K562 (cell line): ENCODE measurements around the gene MYOZ1. TPM values are rescaled to one million over a fixed set of nuclear protein-coding genes. Genes with fewer than 3 reads are reported as not detected.

Experiments
- ATAC-seq: fragments of 200-7000 bp; cut with Tn5 transposase; 3 replicates; pipeline ENCODE4 v1.9.1; 2020; ENCODE audit warnings: moderate library complexity
- BruUV-seq: library from RNA; stranded (reverse); fragments of 400-500 nt; replicated peaks from 2 replicates; lab custom pipeline; 2021; lab: Mats Ljungman, UMichigan
- CTCF ChIA-PET: fragments of 300-600 bp; formaldehyde crosslinking; extraction: SDS; loops from one replicate; lab custom pipeline; 2021; ENCODE audit warnings: low intra/inter-chr PET ratio; lab: Yijun Ruan, JAX
- POLR2A ChIA-PET: fragments of 300-600, 350-650 bp; sonication (Branson Sonifier 250); formaldehyde crosslinking; extraction: SDS; loops from one replicate; lab custom pipeline; 2021; ENCODE audit warnings: antibody characterized with exemption, inconsistent platforms; lab: Yijun Ruan, JAX
- DNase-seq, 4 experiments: peaks; one replicate each; pipeline versions ENCODE4 v3.0.0 to v3.0.0-alpha.2; 2011 to 2018; ENCODE audit warnings: low spot score in 3 of 4, mixed read lengths in 3 of 4; ENCODE audit errors: extremely low read depth in 1 of 4
- FAIRE-seq: peaks from 2 replicates; lab custom pipeline; 2011; peaks lifted over from hg19 to GRCh38; lab: Jason Lieb, UNC
- H2AFZ ChIP-seq: 2 replicates; pipeline ENCODE4 v1.6.0; 2011; ENCODE audit warnings: low read depth, low read length, control low read depth, inconsistent platforms
- H3K27ac ChIP-seq: fragments of 200-600 bp; 3 replicates; pipeline ENCODE4 v1.8.0; 2011; ENCODE audit warnings: low read depth, mild to moderate bottlenecking, control low read depth, inconsistent platforms, low read length, moderate library complexity, mixed read lengths; ENCODE audit errors: extremely low read depth
- H3K27me3 ChIP-seq, 2 experiments: fragments of 300-600 bp in 1 of 2; 2 replicates in 1 of 2; 3 replicates in 1 of 2; pipeline versions ENCODE4 v1.6.0 to v1.8.0; 2011; ENCODE audit warnings: inconsistent platforms in 2 of 2, low read length in 2 of 2, mild to moderate bottlenecking in 1 of 2, mixed read lengths in 1 of 2, moderate library complexity in 1 of 2; ENCODE audit not compliant: control insufficient read depth in 2 of 2, insufficient read depth in 2 of 2
- H3K36me3 ChIP-seq: fragments of 300-600 bp; 3 replicates; pipeline ENCODE4 v1.8.0; 2011; ENCODE audit warnings: mild to moderate bottlenecking, low read length, inconsistent platforms; ENCODE audit not compliant: control insufficient read depth, insufficient read depth
- H3K4me1 ChIP-seq, 2 experiments: fragments of 200-600 bp in 1 of 2; replicated peaks in 1 of 2; 2 replicates in 1 of 2; 3 replicates in 1 of 2; pipeline versions ENCODE4 v1.5.1 to v1.8.0; 2011; ENCODE audit warnings: inconsistent platforms in 2 of 2, low read length in 2 of 2, mild to moderate bottlenecking in 1 of 2, mixed read lengths in 1 of 2, moderate library complexity in 1 of 2; ENCODE audit not compliant: control insufficient read depth in 2 of 2, insufficient read depth in 2 of 2
- H3K4me2 ChIP-seq: 2 replicates; pipeline ENCODE4 v1.6.1; 2011; ENCODE audit warnings: low read length, control low read depth, inconsistent platforms, mixed read lengths; ENCODE audit not compliant: insufficient read depth
- H3K4me3 ChIP-seq: fragments of 200-600 bp; sonication (generic), shearing (Covaris generic); 2 replicates; pipeline ENCODE4 v1.5.1; 2016; ENCODE audit warnings: control low read depth, inconsistent platforms
- H3K79me2 ChIP-seq: fragments of 200-600 bp; 3 replicates; pipeline ENCODE4 v1.8.0; 2011; ENCODE audit warnings: low read length, inconsistent platforms; ENCODE audit not compliant: control insufficient read depth, insufficient read depth
- H3K9ac ChIP-seq, 2 experiments: 2 replicates each; pipeline versions ENCODE4 v1.6.0 to v1.6.1; 2011; ENCODE audit warnings: low read depth in 2 of 2, low read length in 2 of 2, control low read depth in 1 of 2, inconsistent platforms in 1 of 2, mild to moderate bottlenecking in 1 of 2, mixed read lengths in 1 of 2; ENCODE audit not compliant: insufficient read depth in 1 of 2
- H3K9me1 ChIP-seq: one replicate; pipeline ENCODE4 v1.6.0; 2011; ENCODE audit warnings: inconsistent platforms, mild to moderate bottlenecking, low read length, moderate library complexity; ENCODE audit not compliant: control insufficient read depth, insufficient read depth
- H3K9me3 ChIP-seq: replicated peaks from 2 replicates; pipeline ENCODE4 v1.5.1; 2011; ENCODE audit warnings: low read depth, low read length, inconsistent platforms; ENCODE audit not compliant: control insufficient read depth, insufficient read depth
- H4K20me1 ChIP-seq: replicated peaks from 2 replicates; pipeline ENCODE4 v1.6.1; 2011; ENCODE audit warnings: low read length, inconsistent platforms, mixed read lengths; ENCODE audit not compliant: control insufficient read depth, insufficient read depth
- ADNP ChIP-seq: fragments of 200-800 bp; sonication (Bioruptor generic); IDR thresholded peaks from 2 replicates; pipeline ENCODE4 v1.6.1; 2016; ENCODE audit warnings: missing genetic modification characterization, missing compliant biosample characterization
- CXXC5 ChIP-seq: fragments of 250-450 bp; sonication (Bioruptor Pico); IDR thresholded peaks from 2 replicates; pipeline ENCODE4 v1.8.0; 2022; ENCODE audit warnings: inconsistent platforms, mild to moderate bottlenecking, moderate library complexity
- GATAD2A ChIP-seq: fragments of 450-650 bp; IDR thresholded peaks from 2 replicates; pipeline ENCODE4 v1.6.1; 2017
- KAT8 ChIP-seq: fragments of 450-650 bp; IDR thresholded peaks from 2 replicates; pipeline ENCODE4 v1.6.1; 2016; ENCODE audit warnings: low read depth, mild to moderate bottlenecking
- MTA2 ChIP-seq: fragments of 450-650 bp; IDR thresholded peaks from 2 replicates; pipeline ENCODE4 v1.6.1; 2016; ENCODE audit warnings: low read depth
- MYNN ChIP-seq, 2 experiments: sonication (generic); formaldehyde crosslinking in 1 of 2; IDR thresholded peaks; 2 replicates each; pipeline versions ENCODE4 v1.5.0 to v1.6.1; 2016 to 2020; ENCODE audit warnings: antibody characterized with exemption in 1 of 2, missing genetic modification reagents in 1 of 2
- PHF21A ChIP-seq: fragments of 450-650 bp; IDR thresholded peaks from 2 replicates; pipeline ENCODE4 v1.6.1; 2017; ENCODE audit warnings: low read depth, borderline replicate concordance
- POLR2A ChIP-seq: fragments of 450-650 bp; conservative IDR thresholded peaks from 2 replicates; pipeline ENCODE4 v1.6.1; 2016
- RB1 ChIP-seq: fragments of 450-650 bp; IDR thresholded peaks from 2 replicates; pipeline ENCODE4 v1.6.1; 2017; ENCODE audit warnings: low read depth, mild to moderate bottlenecking
- SAP30 ChIP-seq: fragments of 200-600 bp; sonication (generic); IDR thresholded peaks from 2 replicates; pipeline ENCODE4 v1.6.1; 2012; ENCODE audit warnings: borderline replicate concordance, low read depth, mild to moderate bottlenecking, moderate library complexity, low read length, control low read depth, inconsistent platforms; ENCODE audit not compliant: insufficient read depth, poor library complexity, severe bottlenecking
- SETDB1 ChIP-seq: IDR thresholded peaks from one replicate; pipeline ENCODE4 v1.6.1; 2012; ENCODE audit warnings: low read length, control low read depth, inconsistent platforms
- SLC30A9 ChIP-seq: fragments of 250-450 bp; sonication (Bioruptor Pico); IDR thresholded peaks from 2 replicates; pipeline ENCODE4 v1.8.0; 2022; ENCODE audit warnings: mild to moderate bottlenecking, moderate library complexity
- SMARCA4 ChIP-seq: fragments of 450-650 bp; IDR thresholded peaks from 2 replicates; pipeline ENCODE4 v1.6.1; 2016
- SREBF2 ChIP-seq: sonication (generic); formaldehyde crosslinking; IDR thresholded peaks from 2 replicates; pipeline ENCODE4 v1.4.0; 2020; ENCODE audit warnings: mild to moderate bottlenecking, missing genetic modification reagents
- ZNF174 ChIP-seq: fragments of 250-450 bp; sonication (Bioruptor Pico); IDR thresholded peaks from 2 replicates; pipeline ENCODE4 v1.4.0; 2020; ENCODE audit warnings: mild to moderate bottlenecking
- ZNF24 ChIP-seq: fragments of 450-650 bp; IDR thresholded peaks from 2 replicates; pipeline ENCODE4 v1.6.1; 2016
- ZNF274 ChIP-seq: IDR thresholded peaks from 2 replicates; pipeline ENCODE4 v1.6.1; 2011; ENCODE audit warnings: low read depth, mild to moderate bottlenecking, low read length, moderate library complexity, borderline replicate concordance
- ZNF551 ChIP-seq: fragments of 250-450 bp; sonication (Bioruptor Pico); IDR thresholded peaks from 2 replicates; pipeline ENCODE4 v1.5.0; 2021; ENCODE audit warnings: mild to moderate bottlenecking, moderate library complexity
- WGBS: fragments of 100-300 bp; shearing (Covaris generic); methylation state at CpG from one replicate; pipeline ENCODE4 v1.1.6; 2016; ENCODE audit warnings: low coverage, mixed read lengths; ENCODE audit not compliant: insufficient coverage; ENCODE audit errors: missing lambda C conversion rate; 5-methylcytosine and 5-hydroxymethylcytosine counted together
- in situ Hi-C: fragments of 300-500 bp; cut with MboI; formaldehyde crosslinking; loops from 4 replicates; pipeline ENCODE4 v1.15.0; 2018; ENCODE audit warnings: inconsistent platforms, mixed read lengths
- intact Hi-C: fragments of 100-400 bp; cut with micrococcal nuclease; formaldehyde crosslinking; loops from 2 replicates; pipeline ENCODE4 v1.14.2; 2022
- polyA plus RNA-seq, 8 experiments: library from polyadenylated mRNA; depleted of rRNA in 4 of 8; stranded (reverse) in 5 of 8; unstranded in 3 of 8; fragments of >200 nt; fragmentation: Nextera tagmentation in 2 of 8; fragmentation: Illumina TruSeq in 1 of 8; extraction: Ambion mirVana in 2 of 8; extraction: Trizol in 1 of 8; gene quantifications; 2 replicates each; pipeline versions ENCODE4 v1.2.1 to v1.2.3, GENCODE V29; 2011 to 2014; ENCODE audit warnings: inconsistent platforms in 1 of 8, missing spikeins in 1 of 8
- total RNA-seq, 7 experiments: library from RNA; depleted of rRNA in 6 of 7; stranded (reverse); fragments of >200 nt in 6 of 7; fragmentation: Illumina TruSeq in 2 of 7; extraction: Trizol in 2 of 7; gene quantifications; 2 replicates each; pipeline versions ENCODE4 v1.2.1 to v1.2.3, GENCODE V29; 2011 to 2021; ENCODE audit warnings: low replicate concordance in 1 of 7
- TF ChIP-seq, protein P1 (sequence below): fragments of 250-450 bp; sonication (Bioruptor Pico); IDR thresholded peaks from 2 replicates; pipeline ENCODE4 v1.4.0; 2020; ENCODE audit warnings: mild to moderate bottlenecking, moderate library complexity
- TF ChIP-seq, protein P2 (sequence below): fragments of 250-450 bp; sonication (Bioruptor Pico); IDR thresholded peaks from 2 replicates; pipeline ENCODE4 v1.5.0; 2021; ENCODE audit warnings: mild to moderate bottlenecking, borderline replicate concordance
- TF ChIP-seq, protein P3 (sequence below): sonication (generic); formaldehyde crosslinking; IDR thresholded peaks from 2 replicates; pipeline ENCODE4 v1.8.1; 2022; ENCODE audit warnings: missing genetic modification reagents

Gene MYOZ1
- total and polyA plus RNA-seq, 9 of the 15 experiments (the other 6 are each of a cell fraction or from before 2014, with no cell fraction given), result 0.03 to 0.18 (median 0.07) TPM; not detected in 5

DNA sequence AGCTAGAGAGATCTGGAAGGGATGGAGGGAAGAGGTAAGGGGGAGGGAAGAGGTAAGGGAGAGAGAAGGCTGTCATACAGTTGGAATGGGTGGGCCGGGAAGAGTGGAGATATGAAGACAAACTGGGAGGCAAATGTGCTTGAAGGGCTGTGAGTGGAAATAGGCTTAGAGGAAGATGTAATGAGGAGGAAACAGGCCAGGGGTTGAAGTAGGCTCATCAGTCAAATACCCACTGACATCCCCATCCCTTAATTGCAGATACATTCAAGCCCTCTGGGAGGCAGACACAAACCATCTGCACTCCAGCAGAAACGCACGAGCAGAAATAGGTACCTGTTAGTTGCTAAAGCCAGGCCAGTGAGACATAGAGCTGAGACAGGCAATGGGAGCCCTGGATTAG is 12.4 kb upstream of the MYOZ1 start:
- in situ Hi-C loops (loop anchor here (10.0 kb wide), 1 partner anchor 121 kb away; a partner anchor contains a TSS), intact Hi-C loops (loop anchor here (1.0 to 5.0 kb wide), 3 partner anchors 89 to 225 kb away; partner anchors contain the start of gene SEC24C)
- WGBS, result 16% methylated on average over 3 of the region's 3 CpGs
- H4K20me1 ChIP-seq, result no peaks in the 10 kb centered on the region
- no peaks in the 10 kb centered on the region for H3K27me3 ChIP-seq
- peak overlapping the region; percentile 58; the same call in 1 of the 2 replicates for H2AFZ ChIP-seq
- no peak overlapping the region for H3K27ac ChIP-seq
- DNase-seq (peak in 3 of 4 experiments; percentile 17 to 81 (median 79)), FAIRE-seq (peak; percentile 90), ATAC-seq (peak; percentile 85)
- no peak overlapping the region for H3K4me3 ChIP-seq
- H3K79me2 ChIP-seq, result no peaks in the 10 kb centered on the region
- no peaks in the 10 kb centered on the region for H3K9me1 ChIP-seq
- ChIA-PET CTCF (interaction anchor here (0.5 to 0.7 kb wide), 3 partner anchors 179 to 616 kb away, joined by 3 to 4 read pairs (median 4); no protein-coding TSS in a partner anchor), POLR2A (interaction anchor here (0.6 to 1.1 kb wide), 7 partner anchors 25 to 422 kb away, joined by 3 to 4 read pairs (median 3); partner anchors contain the start of gene DNAJC9)
- no peaks in the 10 kb centered on the region for H3K9me3 ChIP-seq
- no peaks in the 10 kb centered on the region for H3K36me3 ChIP-seq
- BruUV-seq, result no TSS peak
- H3K4me1 ChIP-seq, result peaks cover 26 to 52% of the 10 kb centered on the region in 2 experiments
- no peak overlapping the region for H3K4me2 ChIP-seq
- no peak overlapping the region for H3K9ac ChIP-seq
- peak; percentile 75; the same call in 1 of the 2 replicates for TF ChIP-seq RB1
- TF ChIP-seq SETDB1, result no peak
- no peak for TF ChIP-seq GATAD2A
- TF ChIP-seq MTA2, result no peak
- TF ChIP-seq ZNF551 (CRISPR knock-in tag), result no peak
- no peak for TF ChIP-seq ZNF274
- no peak for TF ChIP-seq SREBF2 (CRISPR knock-in tag)
- TF ChIP-seq SMARCA4, result no peak
- TF ChIP-seq, protein P1, sequence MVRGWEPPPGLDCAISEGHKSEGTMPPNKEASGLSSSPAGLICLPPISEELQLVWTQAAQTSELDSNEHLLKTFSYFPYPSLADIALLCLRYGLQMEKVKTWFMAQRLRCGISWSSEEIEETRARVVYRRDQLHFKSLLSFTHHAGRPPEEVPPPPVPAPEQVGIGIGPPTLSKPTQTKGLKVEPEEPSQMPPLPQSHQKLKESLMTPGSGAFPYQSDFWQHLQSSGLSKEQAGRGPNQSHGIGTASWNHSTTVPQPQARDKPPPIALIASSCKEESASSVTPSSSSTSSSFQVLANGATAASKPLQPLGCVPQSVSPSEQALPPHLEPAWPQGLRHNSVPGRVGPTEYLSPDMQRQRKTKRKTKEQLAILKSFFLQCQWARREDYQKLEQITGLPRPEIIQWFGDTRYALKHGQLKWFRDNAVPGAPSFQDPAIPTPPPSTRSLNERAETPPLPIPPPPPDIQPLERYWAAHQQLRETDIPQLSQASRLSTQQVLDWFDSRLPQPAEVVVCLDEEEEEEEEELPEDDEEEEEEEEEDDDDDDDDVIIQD (CRISPR knock-in tag), result no peak
- no peak for TF ChIP-seq POLR2A
- TF ChIP-seq ADNP (tag), result no peak
- TF ChIP-seq ZNF24, result no peak
- TF ChIP-seq KAT8, result no peak
- no peak for TF ChIP-seq CXXC5 (CRISPR knock-in tag)
- TF ChIP-seq ZNF174 (CRISPR knock-in tag), result no peak
- TF ChIP-seq, protein P2, sequence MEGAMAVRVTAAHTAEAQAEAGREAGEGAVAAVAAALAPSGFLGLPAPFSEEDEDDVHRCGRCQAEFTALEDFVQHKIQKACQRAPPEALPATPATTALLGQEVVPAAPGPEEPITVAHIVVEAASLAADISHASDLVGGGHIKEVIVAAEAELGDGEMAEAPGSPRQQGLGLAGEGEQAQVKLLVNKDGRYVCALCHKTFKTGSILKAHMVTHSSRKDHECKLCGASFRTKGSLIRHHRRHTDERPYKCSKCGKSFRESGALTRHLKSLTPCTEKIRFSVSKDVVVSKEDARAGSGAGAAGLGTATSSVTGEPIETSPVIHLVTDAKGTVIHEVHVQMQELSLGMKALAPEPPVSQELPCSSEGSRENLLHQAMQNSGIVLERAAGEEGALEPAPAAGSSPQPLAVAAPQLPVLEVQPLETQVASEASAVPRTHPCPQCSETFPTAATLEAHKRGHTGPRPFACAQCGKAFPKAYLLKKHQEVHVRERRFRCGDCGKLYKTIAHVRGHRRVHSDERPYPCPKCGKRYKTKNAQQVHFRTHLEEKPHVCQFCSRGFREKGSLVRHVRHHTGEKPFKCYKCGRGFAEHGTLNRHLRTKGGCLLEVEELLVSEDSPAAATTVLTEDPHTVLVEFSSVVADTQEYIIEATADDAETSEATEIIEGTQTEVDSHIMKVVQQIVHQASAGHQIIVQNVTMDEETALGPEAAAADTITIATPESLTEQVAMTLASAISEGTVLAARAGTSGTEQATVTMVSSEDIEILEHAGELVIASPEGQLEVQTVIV (CRISPR knock-in tag), result no peak
- TF ChIP-seq SLC30A9 (CRISPR knock-in tag), result no peak
- no peak for TF ChIP-seq PHF21A
- TF ChIP-seq, protein P3, sequence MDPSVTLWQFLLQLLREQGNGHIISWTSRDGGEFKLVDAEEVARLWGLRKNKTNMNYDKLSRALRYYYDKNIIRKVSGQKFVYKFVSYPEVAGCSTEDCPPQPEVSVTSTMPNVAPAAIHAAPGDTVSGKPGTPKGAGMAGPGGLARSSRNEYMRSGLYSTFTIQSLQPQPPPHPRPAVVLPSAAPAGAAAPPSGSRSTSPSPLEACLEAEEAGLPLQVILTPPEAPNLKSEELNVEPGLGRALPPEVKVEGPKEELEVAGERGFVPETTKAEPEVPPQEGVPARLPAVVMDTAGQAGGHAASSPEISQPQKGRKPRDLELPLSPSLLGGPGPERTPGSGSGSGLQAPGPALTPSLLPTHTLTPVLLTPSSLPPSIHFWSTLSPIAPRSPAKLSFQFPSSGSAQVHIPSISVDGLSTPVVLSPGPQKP (CRISPR knock-in tag), result no peak
- TF ChIP-seq MYNN (IDR thresholded peaks at IDR 0.05), result no peak
- TF ChIP-seq MYNN (CRISPR knock-in tag; IDR thresholded peaks at IDR 0.05), result no peak
- no peak for TF ChIP-seq SAP30
